Lower lobe of right lung (tissue), 2 donors: ENCODE measurements around the gene LBX2. TPM values are rescaled to one million over a fixed set of nuclear protein-coding genes. Genes with fewer than 3 reads are reported as not detected.
A peak's percentile ranks its signal among the peaks of the same experiment; 100 is the strongest.

ENCODE experiments used
- ATAC-seq, 2 donors: fragments of 200-7000 bp; cut with Tn5 transposase; one replicate each; pipeline ENCODE4 v1.9.1; 2020 to 2022; ENCODE audit warnings: mild to moderate bottlenecking in 2 of 2, moderate library complexity in 2 of 2
- DNase-seq: peaks from one replicate; pipeline ENCODE4 v3.0.0-alpha.2; 2020
- H3K27ac ChIP-seq: fragments of 200-600 bp; one replicate; pipeline ENCODE4 v1.8.0; 2022
- H3K27me3 ChIP-seq: fragments of 200-600 bp; one replicate; pipeline ENCODE4 v1.8.0; 2022; ENCODE audit warnings: low read depth
- H3K36me3 ChIP-seq: fragments of 200-600 bp; one replicate; pipeline ENCODE4 v1.8.0; 2022; ENCODE audit warnings: mild to moderate bottlenecking
- H3K4me1 ChIP-seq: fragments of 200-600 bp; one replicate; pipeline ENCODE4 v1.8.0; 2022
- H3K4me3 ChIP-seq: fragments of 200-600 bp; one replicate; pipeline ENCODE4 v1.8.0; 2022; ENCODE audit warnings: mild to moderate bottlenecking
- H3K9me3 ChIP-seq: fragments of 200-600 bp; one replicate; pipeline ENCODE4 v1.8.0; 2022
- CTCF ChIP-seq: fragments of 200-600 bp; IDR thresholded peaks from one replicate; pipeline ENCODE4 v1.8.0; 2022; ENCODE audit warnings: antibody characterized with exemption, mild to moderate bottlenecking
- intact Hi-C: fragments of 100-400 bp; cut with DNase I; formaldehyde crosslinking; loops from one replicate; pipeline ENCODE4 v1.11.0; 2022
- total RNA-seq: library from RNA; stranded (reverse); fragmentation: NEBNext Ultra II Directional; extraction: Animal tissue kit (Norgen Biotek cat#: 25700); gene quantifications from one replicate; pipeline ENCODE4 v1.2.1, GENCODE V29; 2021
- donor health status: DM: no; HTN: yes; CAD: no; lungs with severe emphysema.

LBX2 gene
- total RNA-seq, 1 donor from 2014 or later: 1.5 TPM

- Histone ChIP-seq H3K27ac (peak overlapping the region; percentile 97), H3K36me3 (peaks cover 18% of the 10 kb centered on the region), H3K9me3 (no peaks in the 10 kb centered on the region), H3K4me3 (peak overlapping the region; percentile 74), H3K27me3 (no peaks in the 10 kb centered on the region), H3K4me1 (peaks cover 36% of the 10 kb centered on the region)
- DNase-seq: peak; percentile 81
- no peak for TF ChIP-seq CTCF
- intact Hi-C loops: no loop called here
- peak; percentile 61 to 64 for ATAC-seq
Measured at GRCh38 chr2:74457549-74458131, 41.8 kb downstream of the LBX2 start.

GRCh38 chr2:74457129-74457548, 42.3 kb downstream of the LBX2 start:
- Histone ChIP-seq H3K4me3 (peak overlapping the region; percentile 74), H3K27me3 (no peaks in the 10 kb centered on the region), H3K27ac (peak overlapping the region; percentile 97), H3K36me3 (peaks cover 13% of the 10 kb centered on the region), H3K4me1 (peaks cover 36% of the 10 kb centered on the region), H3K9me3 (no peaks in the 10 kb centered on the region)
- no peak for DNase-seq
- intact Hi-C loops: no loop called here
- no peak for ATAC-seq
- no peak for TF ChIP-seq CTCF

- ATAC-seq (peak; percentile 76 to 86), DNase-seq (peak; percentile 95)
- intact Hi-C loops: no loop called here
- no peaks in the 10 kb centered on the region for H3K36me3 ChIP-seq
- H3K27me3 ChIP-seq: no peaks in the 10 kb centered on the region
- H3K27ac ChIP-seq: peak within 1 kb of the TSS; percentile 76
- H3K4me1 ChIP-seq: peaks cover 36% of the 10 kb centered on the region
- no peak for TF ChIP-seq CTCF
- peak within 1 kb of the TSS; percentile 90 for H3K4me3 ChIP-seq
- H3K9me3 ChIP-seq: no peaks in the 10 kb centered on the region
Measured at GRCh38 chr2:74454654-74455511, 44.5 kb downstream of the LBX2 start, which contains the start of gene INO80B. TSS of gene INO80B (plus strand) at chr2:74455087. CDS start at chr2:74455117, 30 bp downstream.

GRCh38 chr2:74450570-74451190, 48.7 kb downstream of the LBX2 start:
- TF ChIP-seq CTCF: no peak
- Histone ChIP-seq H3K4me1 (peaks cover 6% of the 10 kb centered on the region), H3K27ac (no peak overlapping the region), H3K36me3 (no peaks in the 10 kb centered on the region), H3K9me3 (no peaks in the 10 kb centered on the region), H3K4me3 (no peak overlapping the region), H3K27me3 (no peaks in the 10 kb centered on the region)
- DNase-seq: no peak
- intact Hi-C loops: no loop called here
- ATAC-seq: no peak

GRCh38 chr2:74448771-74449170, 50.6 kb downstream of the LBX2 start:
- no peak for TF ChIP-seq CTCF
- Histone ChIP-seq H3K4me3 (no peak overlapping the region), H3K4me1 (peaks cover 5% of the 10 kb centered on the region), H3K27me3 (no peaks in the 10 kb centered on the region), H3K27ac (no peak overlapping the region), H3K9me3 (no peaks in the 10 kb centered on the region), H3K36me3 (no peaks in the 10 kb centered on the region)
- intact Hi-C loops: no loop called here
- no peak for ATAC-seq
- DNase-seq: no peak

Other genes with a start within 250 kb of the LBX2 start
- gene SLC4A5, start 156.2 kb downstream of the LBX2 start, total RNA-seq: 4.2 TPM
- 142 TPM for gene DCTN1, start 119.3 kb downstream of the LBX2 start, total RNA-seq
- 10.0 TPM for gene C2orf81, start 78.0 kb downstream of the LBX2 start, total RNA-seq
- 14.5 TPM for gene WDR54, start 77.9 kb downstream of the LBX2 start, total RNA-seq
- gene RTKN, start 57.7 kb downstream of the LBX2 start, total RNA-seq: 27.5 TPM
- 38.4 TPM for gene INO80B, start 44.5 kb downstream of the LBX2 start, total RNA-seq
- gene WBP1, start 41.2 kb downstream of the LBX2 start, total RNA-seq: 60.1 TPM
- gene MOGS, start 34.2 kb downstream of the LBX2 start, total RNA-seq: 50.9 TPM
- 81.3 TPM for gene MRPL53, start 26.9 kb downstream of the LBX2 start, total RNA-seq
- gene CCDC142, start 16.6 kb downstream of the LBX2 start, total RNA-seq: 20.2 TPM
- gene TTC31, start 16.5 kb downstream of the LBX2 start, total RNA-seq: 23.0 TPM
- 28.4 TPM for gene PCGF1, start 8.1 kb upstream of the LBX2 start, total RNA-seq
- gene TLX2, start 14.8 kb upstream of the LBX2 start, total RNA-seq: not detected
- gene DQX1, start 26.6 kb upstream of the LBX2 start, total RNA-seq: 0.44 TPM
- 122 TPM for gene AUP1, start 30.1 kb upstream of the LBX2 start, total RNA-seq
- 34.3 TPM for gene HTRA2, start 30.3 kb upstream of the LBX2 start, total RNA-seq
- gene LOXL3, start 54.3 kb upstream of the LBX2 start, total RNA-seq: 12.1 TPM
- 38.4 TPM for gene DOK1, start 55.1 kb upstream of the LBX2 start, total RNA-seq
- 1.8 TPM for gene M1AP, start 148.7 kb upstream of the LBX2 start, total RNA-seq
- gene SEMA4F, start 154.6 kb upstream of the LBX2 start, total RNA-seq: 12.0 TPM